ENCODE data around the gene LIN37.
A peak's percentile ranks its signal among the peaks of the same experiment; 100 is the strongest.

The LIN37 gene

DNA sequence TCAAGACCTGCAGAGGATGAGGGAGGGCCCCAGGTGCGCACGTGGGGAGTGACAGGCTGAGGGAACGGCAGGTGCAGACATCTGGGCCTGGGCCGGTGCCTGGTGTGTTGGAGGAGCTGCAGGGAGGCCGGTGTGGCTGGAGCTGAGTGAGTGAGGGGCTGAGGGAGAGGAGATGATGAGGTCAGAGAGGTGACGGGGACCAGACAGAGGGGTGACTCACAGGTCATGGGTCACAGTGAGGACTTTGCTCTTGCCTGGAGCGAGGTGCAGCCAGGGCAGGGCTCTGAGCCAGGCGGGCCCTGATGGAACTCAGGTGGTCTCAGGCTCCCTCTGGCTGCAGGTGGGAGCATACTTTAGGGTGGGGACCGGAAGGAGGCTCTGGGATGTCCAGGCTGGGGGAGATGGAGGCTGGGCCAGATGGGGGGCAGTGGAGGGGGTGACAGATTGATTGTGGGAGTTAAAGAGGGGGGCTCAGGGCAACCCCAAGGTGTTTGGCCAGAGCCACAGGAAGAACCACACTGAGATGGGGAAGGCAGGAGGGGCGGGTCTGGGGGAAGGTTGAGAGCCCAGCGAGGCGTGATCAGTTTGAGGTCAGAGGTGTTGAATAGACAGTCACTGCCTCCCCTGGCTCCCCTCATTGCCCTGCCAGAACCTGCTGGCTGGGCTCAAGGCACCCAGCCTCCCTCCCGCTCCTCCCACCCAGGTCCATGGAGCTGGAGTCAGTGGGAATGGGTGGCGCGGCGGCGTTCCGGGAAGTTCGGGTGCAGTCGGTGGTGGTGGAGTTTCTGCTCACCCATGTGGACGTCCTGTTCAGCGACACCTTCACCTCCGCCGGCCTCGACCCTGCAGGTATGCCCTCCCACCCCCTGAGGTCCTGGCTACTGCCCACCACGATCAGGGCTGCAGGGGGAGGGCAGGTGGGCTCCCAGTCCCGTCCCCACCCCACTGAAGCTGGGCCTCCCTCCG, 35.4 kb downstream of the LIN37 start:
- no peaks in the 10 kb centered on the region for H3K27me3 ChIP-seq (ENCODE audit: control insufficient read depth in 1 of 2, insufficient read depth in 1 of 2, low read length in 2 of 2)
- H2BK12ac ChIP-seq (ENCODE audit: low read length in 2 of 2), result no peak overlapping the region
- no peak for DNase-seq
- peaks cover 3% of the 10 kb centered on the region for H3K79me1 ChIP-seq (replicated peaks; ENCODE audit: low read length, poor library complexity, severe bottlenecking)
- H2BK5ac ChIP-seq (ENCODE audit: low read depth, low read length, poor library complexity, severe bottlenecking), result no peak overlapping the region
- no peak overlapping the region for H4K91ac ChIP-seq (ENCODE audit: low read length)
- H3K4me1 ChIP-seq (ENCODE audit: control insufficient read depth, insufficient read depth, low read depth, low read length), result peaks cover 16% of the 10 kb centered on the region
- H2BK15ac ChIP-seq (ENCODE audit: low read depth, poor library complexity, severe bottlenecking), result no peak overlapping the region
- no peak overlapping the region for H2BK120ac ChIP-seq (ENCODE audit: low read depth, low read length)
- no peaks in the 10 kb centered on the region for H3K9me3 ChIP-seq (ENCODE audit: control insufficient read depth, low read length)
- H3K4me2 ChIP-seq (ENCODE audit: low read length, poor library complexity, severe bottlenecking), result no peak overlapping the region
- H3K36me3 ChIP-seq (ENCODE audit: control insufficient read depth in 1 of 2, insufficient read depth in 2 of 2, low read depth in 1 of 2, low read length in 2 of 2), result peaks cover 15 to 77% of the 10 kb centered on the region in 2 experiments
- H3K14ac ChIP-seq (ENCODE audit: low read length in 2 of 2), result no peak overlapping the region
- no peak overlapping the region for H2AFZ ChIP-seq (ENCODE audit: low read depth, low read length)
- H3K18ac ChIP-seq (ENCODE audit: low read depth in 1 of 2, low read length in 2 of 2), result no peak overlapping the region
- no peak overlapping the region for H2AK5ac ChIP-seq (ENCODE audit: low read length, severe bottlenecking)
- H3K4ac ChIP-seq (ENCODE audit: low read depth in 1 of 2, low read length in 2 of 2), result no peak overlapping the region
- H3K27ac ChIP-seq (ENCODE audit: low read length, poor library complexity, severe bottlenecking), result no peak overlapping the region
- WGBS, result 83% methylated on average over 25 of the region's 28 CpGs
- H3K4me3 ChIP-seq (ENCODE audit: insufficient read depth in 1 of 2, low read depth in 1 of 2, low read length in 2 of 2), result no peak overlapping the region
- no peak overlapping the region for H3K9ac ChIP-seq (ENCODE audit: low read length)
- no peak overlapping the region for H3K23ac ChIP-seq (ENCODE audit: low read length in 2 of 2)
- H4K8ac ChIP-seq (ENCODE audit: low read length), result no peak overlapping the region

DNA sequence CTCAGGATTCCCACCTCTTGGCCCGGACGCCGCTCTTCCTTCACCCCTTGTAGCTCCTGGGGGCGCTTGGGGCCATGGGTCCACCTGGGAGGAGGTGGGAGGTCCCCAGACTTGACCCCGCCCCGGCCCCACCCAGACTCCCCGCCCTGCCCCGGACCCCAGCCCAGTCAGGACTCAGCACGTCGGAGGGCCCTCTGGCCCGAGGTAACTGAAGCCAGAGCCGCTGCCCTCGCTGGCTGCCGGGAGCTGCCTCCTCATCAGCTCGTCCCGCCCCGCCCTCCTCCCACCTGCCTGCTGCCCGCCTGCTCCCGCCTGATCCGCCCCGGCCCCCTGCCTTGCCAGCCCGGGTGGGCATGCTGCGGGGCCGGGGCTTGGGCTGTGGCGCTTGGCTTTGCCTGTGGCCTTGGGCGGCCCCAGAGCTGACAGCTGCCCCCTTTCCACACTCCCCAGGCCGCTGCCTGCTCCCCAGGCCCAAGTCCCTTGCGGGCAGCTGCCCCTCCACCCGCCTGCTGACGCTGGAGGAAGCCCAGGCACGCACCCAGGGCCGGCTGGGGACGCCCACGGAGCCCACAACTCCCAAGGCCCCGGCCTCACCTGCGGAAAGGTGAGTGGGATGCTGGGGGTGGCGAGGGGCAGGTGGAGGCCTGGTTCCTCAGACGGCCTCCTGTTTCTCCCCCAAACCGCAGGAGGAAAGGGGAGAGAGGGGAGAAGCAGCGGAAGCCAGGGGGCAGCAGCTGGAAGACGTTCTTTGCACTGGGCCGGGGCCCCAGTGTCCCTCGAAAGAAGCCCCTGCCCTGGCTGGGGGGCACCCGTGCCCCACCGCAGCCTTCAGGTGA, 36.3 kb downstream of the LIN37 start:
- peaks cover 12 to 74% of the 10 kb centered on the region in 2 experiments for H3K36me3 ChIP-seq (ENCODE audit: control insufficient read depth in 1 of 2, insufficient read depth in 2 of 2, low read depth in 1 of 2, low read length in 2 of 2)

DNA sequence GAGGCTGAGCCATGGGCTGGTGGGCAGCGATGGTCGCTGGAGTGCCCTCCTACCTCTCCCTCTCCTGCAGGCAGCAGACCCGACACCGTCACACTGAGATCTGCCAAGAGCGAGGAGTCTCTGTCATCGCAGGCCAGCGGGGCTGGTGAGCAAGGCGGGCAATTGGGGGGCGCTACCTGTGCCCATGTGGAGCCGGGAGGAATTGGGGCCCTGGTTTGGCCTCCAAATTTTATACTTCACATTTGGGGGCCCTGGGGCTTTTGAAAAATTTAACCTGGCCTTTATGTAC, 36.9 kb downstream of the LIN37 start:
- Histone ChIP-seq H3K4me3 (ENCODE audit: insufficient read depth in 1 of 2, low read depth in 1 of 2, low read length in 2 of 2) (no peak overlapping the region), H3K36me3 (ENCODE audit: control insufficient read depth in 1 of 2, insufficient read depth in 2 of 2, low read depth in 1 of 2, low read length in 2 of 2) (peaks cover 12 to 69% of the 10 kb centered on the region in 2 experiments), H3K27ac (ENCODE audit: low read length, poor library complexity, severe bottlenecking) (no peak overlapping the region), H3K23ac (ENCODE audit: low read length in 2 of 2) (no peak overlapping the region), H2BK12ac (ENCODE audit: low read length in 2 of 2) (no peak overlapping the region), H3K4me2 (ENCODE audit: low read length, poor library complexity, severe bottlenecking) (no peak overlapping the region), H3K9ac (ENCODE audit: low read length) (no peak overlapping the region), H3K14ac (ENCODE audit: low read length in 2 of 2) (no peak overlapping the region), H3K27me3 (ENCODE audit: control insufficient read depth in 1 of 2, insufficient read depth in 1 of 2, low read length in 2 of 2) (no peaks in the 10 kb centered on the region), H4K91ac (ENCODE audit: low read length) (no peak overlapping the region), H2BK120ac (ENCODE audit: low read depth, low read length) (no peak overlapping the region), H3K4ac (ENCODE audit: low read depth in 1 of 2, low read length in 2 of 2) (no peak overlapping the region), H4K8ac (ENCODE audit: low read length) (no peak overlapping the region), H2BK15ac (ENCODE audit: low read depth, poor library complexity, severe bottlenecking) (no peak overlapping the region), H3K79me1 (replicated peaks; ENCODE audit: low read length, poor library complexity, severe bottlenecking) (peaks cover 2% of the 10 kb centered on the region), H3K18ac (ENCODE audit: low read depth in 1 of 2, low read length in 2 of 2) (no peak overlapping the region), H3K4me1 (ENCODE audit: control insufficient read depth, insufficient read depth, low read depth, low read length) (peaks cover 14% of the 10 kb centered on the region), H2AK5ac (ENCODE audit: low read length, severe bottlenecking) (no peak overlapping the region), H2AFZ (ENCODE audit: low read depth, low read length) (no peak overlapping the region), H3K9me3 (ENCODE audit: control insufficient read depth, low read length) (no peaks in the 10 kb centered on the region), H2BK5ac (ENCODE audit: low read depth, low read length, poor library complexity, severe bottlenecking) (no peak overlapping the region)
- no peak for DNase-seq
- WGBS, result 85% methylated on average over 9 of the region's 10 CpGs

More for the DNA sequence above, 36.3 kb downstream of the LIN37 start:
- Histone ChIP-seq H2BK5ac (ENCODE audit: low read depth, low read length, poor library complexity, severe bottlenecking) (no peak overlapping the region), H3K4me1 (ENCODE audit: control insufficient read depth, insufficient read depth, low read depth, low read length) (peaks cover 15% of the 10 kb centered on the region), H3K27ac (ENCODE audit: low read length, poor library complexity, severe bottlenecking) (no peak overlapping the region), H3K27me3 (ENCODE audit: control insufficient read depth in 1 of 2, insufficient read depth in 1 of 2, low read length in 2 of 2) (no peaks in the 10 kb centered on the region), H3K18ac (ENCODE audit: low read depth in 1 of 2, low read length in 2 of 2) (no peak overlapping the region), H4K91ac (ENCODE audit: low read length) (no peak overlapping the region), H3K4me2 (ENCODE audit: low read length, poor library complexity, severe bottlenecking) (no peak overlapping the region), H3K9ac (ENCODE audit: low read length) (no peak overlapping the region), H3K4ac (ENCODE audit: low read depth in 1 of 2, low read length in 2 of 2) (no peak overlapping the region), H3K14ac (ENCODE audit: low read length in 2 of 2) (no peak overlapping the region), H3K79me1 (replicated peaks; ENCODE audit: low read length, poor library complexity, severe bottlenecking) (peaks cover 3% of the 10 kb centered on the region), H3K23ac (ENCODE audit: low read length in 2 of 2) (no peak overlapping the region), H2BK15ac (ENCODE audit: low read depth, poor library complexity, severe bottlenecking) (no peak overlapping the region), H2AFZ (ENCODE audit: low read depth, low read length) (no peak overlapping the region), H2BK120ac (ENCODE audit: low read depth, low read length) (no peak overlapping the region), H2AK5ac (ENCODE audit: low read length, severe bottlenecking) (no peak overlapping the region), H2BK12ac (ENCODE audit: low read length in 2 of 2) (peak overlapping the region in 1 of 2 experiments; percentile 16), H4K8ac (ENCODE audit: low read length) (no peak overlapping the region), H3K4me3 (ENCODE audit: insufficient read depth in 1 of 2, low read depth in 1 of 2, low read length in 2 of 2) (no peak overlapping the region), H3K9me3 (ENCODE audit: control insufficient read depth, low read length) (no peaks in the 10 kb centered on the region)
- WGBS, result 69% methylated on average over 36 of the region's 45 CpGs
- DNase-seq, result no peak

All from mesenchymal stem cell (in vitro differentiated cells and primary cell).